ENCODE results near the gene CCDC88A.
"Not testable (repeated sequence)": the region's sequence is repeated elsewhere in the genome, so short reads cannot be mapped to it uniquely, and the experiment has no call there.

Gene CCDC88A

GRCh38 chr2:55357927-55358326 is 61.7 kb downstream of the CCDC88A start:
- DNase-seq: no peak
- Histone ChIP-seq H3K14ac (ENCODE audit: low read length in 2 of 2) (no peak overlapping the region), H3K36me3 (ENCODE audit: control insufficient read depth in 1 of 2, insufficient read depth in 2 of 2, low read depth in 1 of 2, low read length in 2 of 2) (peaks cover 6 to 35% of the 10 kb centered on the region in 2 experiments), H3K18ac (ENCODE audit: low read depth in 1 of 2, low read length in 2 of 2) (no peak overlapping the region), H3K4me3 (ENCODE audit: insufficient read depth in 1 of 2, low read depth in 1 of 2, low read length in 2 of 2) (no peak overlapping the region), H2AK5ac (ENCODE audit: low read length, severe bottlenecking) (no peak overlapping the region), H3K27ac (ENCODE audit: low read length, poor library complexity, severe bottlenecking) (no peak overlapping the region), H2BK5ac (ENCODE audit: low read depth, low read length, poor library complexity, severe bottlenecking) (no peak overlapping the region), H3K4me2 (ENCODE audit: low read length, poor library complexity, severe bottlenecking) (no peak overlapping the region), H3K4ac (ENCODE audit: low read depth in 1 of 2, low read length in 2 of 2) (no peak overlapping the region), H3K9ac (ENCODE audit: low read length) (peak overlapping the region; percentile 7), H3K4me1 (ENCODE audit: control insufficient read depth, insufficient read depth, low read depth, low read length) (no peaks in the 10 kb centered on the region), H3K27me3 (ENCODE audit: control insufficient read depth in 1 of 2, insufficient read depth in 1 of 2, low read length in 2 of 2) (no peaks in the 10 kb centered on the region), H4K8ac (ENCODE audit: low read length) (no peak overlapping the region), H4K91ac (ENCODE audit: low read length) (no peak overlapping the region), H3K23ac (ENCODE audit: low read length in 2 of 2) (no peak overlapping the region), H3K79me1 (replicated peaks; ENCODE audit: low read length, poor library complexity, severe bottlenecking) (peaks cover 6% of the 10 kb centered on the region), H2BK12ac (ENCODE audit: low read length in 2 of 2) (no peak overlapping the region), H2BK15ac (ENCODE audit: low read depth, poor library complexity, severe bottlenecking) (no peak overlapping the region), H2AFZ (ENCODE audit: low read depth, low read length) (no peak overlapping the region), H3K9me3 (ENCODE audit: control insufficient read depth, low read length) (no peaks in the 10 kb centered on the region), H2BK120ac (ENCODE audit: low read depth, low read length) (no peak overlapping the region)
- WGBS: 92% methylated on average over 2 of the region's 2 CpGs

- Histone ChIP-seq H3K4me2 (ENCODE audit: low read length, poor library complexity, severe bottlenecking) (no peak overlapping the region), H3K23ac (ENCODE audit: low read length in 2 of 2) (no peak overlapping the region), H3K14ac (ENCODE audit: low read length in 2 of 2) (no peak overlapping the region), H3K4ac (ENCODE audit: low read depth in 1 of 2, low read length in 2 of 2) (no peak overlapping the region), H2BK12ac (ENCODE audit: low read length in 2 of 2) (no peak overlapping the region), H2AFZ (ENCODE audit: low read depth, low read length) (no peak overlapping the region), H3K36me3 (ENCODE audit: control insufficient read depth in 1 of 2, insufficient read depth in 2 of 2, low read depth in 1 of 2, low read length in 2 of 2) (peaks cover 6 to 38% of the 10 kb centered on the region in 2 experiments), H4K8ac (ENCODE audit: low read length) (no peak overlapping the region), H3K9me3 (ENCODE audit: control insufficient read depth, low read length) (no peaks in the 10 kb centered on the region), H3K18ac (ENCODE audit: low read depth in 1 of 2, low read length in 2 of 2) (no peak overlapping the region), H2BK15ac (ENCODE audit: low read depth, poor library complexity, severe bottlenecking) (no peak overlapping the region), H3K9ac (ENCODE audit: low read length) (no peak overlapping the region), H2AK5ac (ENCODE audit: low read length, severe bottlenecking) (no peak overlapping the region), H3K4me3 (ENCODE audit: insufficient read depth in 1 of 2, low read depth in 1 of 2, low read length in 2 of 2) (no peak overlapping the region), H2BK120ac (ENCODE audit: low read depth, low read length) (no peak overlapping the region), H3K27ac (ENCODE audit: low read length, poor library complexity, severe bottlenecking) (no peak overlapping the region), H4K91ac (ENCODE audit: low read length) (no peak overlapping the region), H3K79me1 (replicated peaks; ENCODE audit: low read length, poor library complexity, severe bottlenecking) (peaks cover 6% of the 10 kb centered on the region), H3K4me1 (ENCODE audit: control insufficient read depth, insufficient read depth, low read depth, low read length) (no peaks in the 10 kb centered on the region), H3K27me3 (ENCODE audit: control insufficient read depth in 1 of 2, insufficient read depth in 1 of 2, low read length in 2 of 2) (no peaks in the 10 kb centered on the region), H2BK5ac (ENCODE audit: low read depth, low read length, poor library complexity, severe bottlenecking) (no peak overlapping the region)
- no peak for DNase-seq
Measured at GRCh38 chr2:55357164-55357563, 62.5 kb downstream of the CCDC88A start.

GRCh38 chr2:55356136-55356535 is 63.5 kb downstream of the CCDC88A start:
- H2BK15ac ChIP-seq (ENCODE audit: low read depth, poor library complexity, severe bottlenecking); H4K8ac ChIP-seq (ENCODE audit: low read length); H2BK5ac ChIP-seq (ENCODE audit: low read depth, low read length, poor library complexity, severe bottlenecking); H3K9me3 ChIP-seq (ENCODE audit: control insufficient read depth, low read length); H3K18ac ChIP-seq (ENCODE audit: low read depth in 1 of 2, low read length in 2 of 2); H3K4ac ChIP-seq (ENCODE audit: low read depth in 1 of 2, low read length in 2 of 2); H3K4me1 ChIP-seq (ENCODE audit: control insufficient read depth, insufficient read depth, low read depth, low read length); H2AFZ ChIP-seq (ENCODE audit: low read depth, low read length); H3K14ac ChIP-seq (ENCODE audit: low read length in 2 of 2); H3K27me3 ChIP-seq (ENCODE audit: control insufficient read depth in 1 of 2, insufficient read depth in 1 of 2, low read length in 2 of 2); H4K91ac ChIP-seq (ENCODE audit: low read length); H3K4me3 ChIP-seq (ENCODE audit: insufficient read depth in 1 of 2, low read depth in 1 of 2, low read length in 2 of 2); H3K27ac ChIP-seq (ENCODE audit: low read length, poor library complexity, severe bottlenecking); H2BK120ac ChIP-seq (ENCODE audit: low read depth, low read length); H3K4me2 ChIP-seq (ENCODE audit: low read length, poor library complexity, severe bottlenecking); H3K79me1 ChIP-seq (replicated peaks; ENCODE audit: low read length, poor library complexity, severe bottlenecking); H3K23ac ChIP-seq (ENCODE audit: low read length in 2 of 2); H2AK5ac ChIP-seq (ENCODE audit: low read length, severe bottlenecking); H3K9ac ChIP-seq (ENCODE audit: low read length); DNase-seq; H2BK12ac ChIP-seq (ENCODE audit: low read length in 2 of 2): not testable (repeated sequence)
- WGBS: 92% methylated on average over 2 of the region's 2 CpGs
- peaks cover 12 to 41% of the 10 kb centered on the region in 2 experiments for H3K36me3 ChIP-seq (ENCODE audit: control insufficient read depth in 1 of 2, insufficient read depth in 2 of 2, low read depth in 1 of 2, low read length in 2 of 2)

GRCh38 chr2:55355451-55355850 is 64.2 kb downstream of the CCDC88A start:
- Histone ChIP-seq H3K9ac (ENCODE audit: low read length) (no peak overlapping the region), H3K27me3 (ENCODE audit: control insufficient read depth in 1 of 2, insufficient read depth in 1 of 2, low read length in 2 of 2) (no peaks in the 10 kb centered on the region), H2BK15ac (ENCODE audit: low read depth, poor library complexity, severe bottlenecking) (no peak overlapping the region), H3K4me2 (ENCODE audit: low read length, poor library complexity, severe bottlenecking) (no peak overlapping the region), H3K36me3 (ENCODE audit: control insufficient read depth in 1 of 2, insufficient read depth in 2 of 2, low read depth in 1 of 2, low read length in 2 of 2) (peaks cover 14 to 43% of the 10 kb centered on the region in 2 experiments), H2BK120ac (ENCODE audit: low read depth, low read length) (no peak overlapping the region), H3K14ac (ENCODE audit: low read length in 2 of 2) (no peak overlapping the region), H3K4me1 (ENCODE audit: control insufficient read depth, insufficient read depth, low read depth, low read length) (no peaks in the 10 kb centered on the region), H3K9me3 (ENCODE audit: control insufficient read depth, low read length) (peaks cover 4% of the 10 kb centered on the region), H3K79me1 (replicated peaks; ENCODE audit: low read length, poor library complexity, severe bottlenecking) (peaks cover 4% of the 10 kb centered on the region), H4K91ac (ENCODE audit: low read length) (no peak overlapping the region), H3K23ac (ENCODE audit: low read length in 2 of 2) (no peak overlapping the region), H3K4ac (ENCODE audit: low read depth in 1 of 2, low read length in 2 of 2) (no peak overlapping the region), H2AK5ac (ENCODE audit: low read length, severe bottlenecking) (no peak overlapping the region), H4K8ac (ENCODE audit: low read length) (no peak overlapping the region), H3K4me3 (ENCODE audit: insufficient read depth in 1 of 2, low read depth in 1 of 2, low read length in 2 of 2) (no peak overlapping the region), H2AFZ (ENCODE audit: low read depth, low read length) (no peak overlapping the region), H3K18ac (ENCODE audit: low read depth in 1 of 2, low read length in 2 of 2) (no peak overlapping the region), H2BK12ac (ENCODE audit: low read length in 2 of 2) (no peak overlapping the region), H2BK5ac (ENCODE audit: low read depth, low read length, poor library complexity, severe bottlenecking) (no peak overlapping the region), H3K27ac (ENCODE audit: low read length, poor library complexity, severe bottlenecking) (no peak overlapping the region)
- no peak for DNase-seq
- WGBS: 97% methylated on average over 4 of the region's 4 CpGs
